ENCODE results near the gene GID8.

Gene GID8

DNA sequence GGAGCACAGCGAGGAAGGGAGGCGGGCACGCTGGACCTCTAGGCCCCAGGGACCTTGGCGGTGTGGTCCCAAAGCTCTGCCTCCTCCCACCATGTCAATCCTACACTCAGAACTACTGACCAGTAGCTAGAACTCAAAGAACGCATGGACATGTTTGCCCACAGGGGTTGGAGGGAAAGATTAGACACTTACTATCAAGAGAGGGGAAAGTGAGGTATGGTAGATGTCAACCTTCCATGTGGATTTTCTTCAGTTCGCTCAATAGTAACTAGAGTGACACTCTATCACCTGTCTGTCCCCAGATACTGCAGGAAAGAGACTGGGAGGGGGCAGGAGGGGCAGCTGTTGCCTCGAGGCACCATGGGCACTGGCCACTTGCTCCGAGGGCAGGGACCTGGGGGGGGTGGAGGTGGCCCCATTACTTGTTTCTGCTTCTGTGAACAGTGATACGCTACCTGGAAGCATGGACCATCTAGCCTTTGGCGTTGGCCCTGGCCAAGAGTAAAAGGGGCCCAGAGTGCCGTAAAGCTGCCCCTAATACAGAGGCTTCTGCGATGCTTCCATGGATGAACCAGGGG lies 10.7 kb upstream of the GID8 start:
- Histone ChIP-seq H3K9me3 (ENCODE audit: control insufficient read depth, low read length) (no peaks in the 10 kb centered on the region), H3K4me3 (ENCODE audit: insufficient read depth, low read depth, low read length, poor library complexity, severe bottlenecking) (peak overlapping the region; percentile 92), H3K27ac (ENCODE audit: insufficient read depth, low read length, poor library complexity, severe bottlenecking) (peak overlapping the region; percentile 93), H3K27me3 (replicated peaks; ENCODE audit: control insufficient read depth, insufficient read depth, low read length, poor library complexity, severe bottlenecking) (no peaks in the 10 kb centered on the region), H3K36me3 (ENCODE audit: control insufficient read depth, insufficient read depth, low read length) (no peaks in the 10 kb centered on the region), H3K4me1 (ENCODE audit: control insufficient read depth, insufficient read depth, low read length, poor library complexity, severe bottlenecking) (peaks cover 58% of the 10 kb centered on the region)
- no peak for DNase-seq

DNA sequence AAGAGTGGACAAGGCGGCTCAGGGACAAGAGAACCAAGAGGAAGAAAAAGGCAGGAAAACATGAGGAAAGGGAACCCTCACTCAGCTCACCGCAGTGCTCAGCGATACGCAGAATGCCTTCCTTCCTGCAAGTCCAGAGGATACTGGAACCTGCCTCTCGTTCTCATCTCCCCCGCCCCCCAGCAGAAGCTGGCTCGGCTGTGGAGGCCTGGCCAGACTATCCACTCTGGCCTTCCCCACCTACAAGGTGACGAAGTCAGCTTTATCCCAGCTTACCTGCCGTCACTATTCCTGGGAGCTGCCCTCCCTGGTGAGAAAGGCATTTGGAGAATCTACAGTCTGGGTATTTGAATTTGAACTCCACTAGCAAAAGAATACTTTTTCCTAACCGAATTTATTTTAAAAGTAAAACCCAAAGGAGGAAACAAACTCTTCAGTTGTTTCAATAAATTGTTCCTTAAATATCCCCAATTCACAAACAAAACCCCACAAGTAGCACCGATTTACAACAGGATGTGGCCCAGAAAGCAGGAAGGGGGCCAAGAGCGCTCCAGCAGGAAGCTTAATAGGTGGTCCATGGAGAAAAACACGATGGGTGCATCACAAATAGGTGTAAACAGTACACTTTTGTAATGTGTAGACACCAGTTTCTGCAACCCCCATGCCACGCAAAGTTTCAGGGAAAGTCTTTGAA lies 9.6 kb upstream of the GID8 start:
- H3K4me1 ChIP-seq (ENCODE audit: control insufficient read depth, insufficient read depth, low read length, poor library complexity, severe bottlenecking) = peaks cover 47% of the 10 kb centered on the region
- no peaks in the 10 kb centered on the region for H3K36me3 ChIP-seq (ENCODE audit: control insufficient read depth, insufficient read depth, low read length)
- peak overlapping the region; percentile 58 for H3K4me3 ChIP-seq (ENCODE audit: insufficient read depth, low read depth, low read length, poor library complexity, severe bottlenecking)
- H3K27me3 ChIP-seq (replicated peaks; ENCODE audit: control insufficient read depth, insufficient read depth, low read length, poor library complexity, severe bottlenecking) = no peaks in the 10 kb centered on the region
- H3K9me3 ChIP-seq (ENCODE audit: control insufficient read depth, low read length) = no peaks in the 10 kb centered on the region
- DNase-seq = no peak
- peak overlapping the region; percentile 73 for H3K27ac ChIP-seq (ENCODE audit: insufficient read depth, low read length, poor library complexity, severe bottlenecking)

DNA sequence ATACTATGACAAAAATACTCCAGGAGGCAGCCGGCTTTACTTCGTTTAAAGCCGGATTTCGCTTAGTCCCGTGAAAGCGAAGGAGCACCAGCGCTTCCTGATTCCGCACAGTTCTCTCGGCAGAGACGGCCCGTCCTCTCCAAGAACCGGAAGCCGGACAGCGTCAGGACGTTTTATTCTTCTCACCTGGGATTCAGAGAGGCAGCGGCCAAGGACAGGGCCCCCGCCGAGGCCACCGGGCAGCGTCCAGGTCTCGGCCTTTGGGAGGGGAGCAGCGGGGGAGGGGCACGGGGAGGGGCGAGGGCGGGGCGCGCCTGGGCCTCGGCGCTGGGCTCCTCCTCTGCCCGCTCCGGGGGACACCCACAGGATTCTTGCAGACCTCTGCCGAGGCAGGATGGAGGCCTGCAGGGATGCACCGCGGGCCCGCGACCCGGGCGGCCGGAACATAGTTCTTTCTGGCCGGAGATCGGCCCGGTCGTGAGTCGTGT lies 8.9 kb upstream of the GID8 start:
- DNase-seq = peak; percentile 32 to 56 (median 47)
- Histone ChIP-seq H3K4me1 (ENCODE audit: control insufficient read depth, insufficient read depth, low read length, poor library complexity, severe bottlenecking) (peaks cover 41% of the 10 kb centered on the region), H3K9me3 (ENCODE audit: control insufficient read depth, low read length) (no peaks in the 10 kb centered on the region), H3K27ac (ENCODE audit: insufficient read depth, low read length, poor library complexity, severe bottlenecking) (peak overlapping the region; percentile 73), H3K27me3 (replicated peaks; ENCODE audit: control insufficient read depth, insufficient read depth, low read length, poor library complexity, severe bottlenecking) (no peaks in the 10 kb centered on the region), H3K36me3 (ENCODE audit: control insufficient read depth, insufficient read depth, low read length) (no peaks in the 10 kb centered on the region), H3K4me3 (ENCODE audit: insufficient read depth, low read depth, low read length, poor library complexity, severe bottlenecking) (peak overlapping the region; percentile 58)

DNA sequence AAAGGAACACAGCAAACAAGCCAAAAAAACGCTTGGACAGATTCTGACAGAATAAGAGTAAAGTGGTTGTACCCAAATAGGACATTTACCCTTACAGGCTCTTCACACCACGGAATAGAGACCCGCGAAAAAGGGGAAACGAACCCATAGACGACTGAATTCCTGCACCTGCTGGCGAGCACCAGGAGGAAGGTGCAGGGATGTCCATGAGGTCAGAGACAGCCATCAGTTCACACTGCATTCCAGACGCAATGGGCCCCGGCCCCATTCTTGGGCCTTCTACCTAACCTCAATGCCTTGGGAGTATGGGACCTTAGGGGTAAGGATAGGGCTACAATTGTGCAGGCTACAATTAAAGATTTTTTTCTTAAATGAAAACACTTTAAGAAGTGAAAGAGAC lies 6.5 kb upstream of the GID8 start:
- peaks cover 36% of the 10 kb centered on the region for H3K4me1 ChIP-seq (ENCODE audit: control insufficient read depth, insufficient read depth, low read length, poor library complexity, severe bottlenecking)
- H3K4me3 ChIP-seq (ENCODE audit: insufficient read depth, low read depth, low read length, poor library complexity, severe bottlenecking) = no peak overlapping the region
- peaks cover 3% of the 10 kb centered on the region for H3K36me3 ChIP-seq (ENCODE audit: control insufficient read depth, insufficient read depth, low read length)
- H3K27ac ChIP-seq (ENCODE audit: insufficient read depth, low read length, poor library complexity, severe bottlenecking) = no peak overlapping the region
- H3K27me3 ChIP-seq (replicated peaks; ENCODE audit: control insufficient read depth, insufficient read depth, low read length, poor library complexity, severe bottlenecking) = no peaks in the 10 kb centered on the region
- no peaks in the 10 kb centered on the region for H3K9me3 ChIP-seq (ENCODE audit: control insufficient read depth, low read length)
- no peak for DNase-seq

DNA sequence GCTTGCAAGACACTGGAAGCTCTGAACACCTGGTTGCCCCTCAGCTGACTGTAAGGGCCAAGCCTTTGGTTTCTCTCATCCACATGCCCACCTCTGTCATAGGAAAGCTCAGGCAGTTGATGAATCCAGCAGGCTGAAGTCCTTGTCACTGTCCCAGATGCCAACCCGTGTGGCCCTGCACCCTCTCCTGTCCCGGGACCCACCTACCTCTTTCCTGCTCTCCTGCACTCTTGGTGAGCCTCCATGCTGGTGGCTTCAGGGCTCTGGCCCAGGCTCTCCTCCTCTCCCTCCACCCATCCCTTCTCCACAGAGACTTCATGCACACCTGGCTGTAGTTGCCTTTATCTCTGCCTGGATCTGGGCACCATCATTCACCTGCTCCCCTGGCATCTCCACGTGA lies 4.0 kb upstream of the GID8 start:
- Histone ChIP-seq H3K27ac (ENCODE audit: insufficient read depth, low read length, poor library complexity, severe bottlenecking) (no peak overlapping the region), H3K27me3 (replicated peaks; ENCODE audit: control insufficient read depth, insufficient read depth, low read length, poor library complexity, severe bottlenecking) (no peaks in the 10 kb centered on the region), H3K9me3 (ENCODE audit: control insufficient read depth, low read length) (no peaks in the 10 kb centered on the region), H3K4me3 (ENCODE audit: insufficient read depth, low read depth, low read length, poor library complexity, severe bottlenecking) (no peak overlapping the region), H3K36me3 (ENCODE audit: control insufficient read depth, insufficient read depth, low read length) (peaks cover 3% of the 10 kb centered on the region), H3K4me1 (ENCODE audit: control insufficient read depth, insufficient read depth, low read length, poor library complexity, severe bottlenecking) (peaks cover 26% of the 10 kb centered on the region)
- DNase-seq = no peak

DNA sequence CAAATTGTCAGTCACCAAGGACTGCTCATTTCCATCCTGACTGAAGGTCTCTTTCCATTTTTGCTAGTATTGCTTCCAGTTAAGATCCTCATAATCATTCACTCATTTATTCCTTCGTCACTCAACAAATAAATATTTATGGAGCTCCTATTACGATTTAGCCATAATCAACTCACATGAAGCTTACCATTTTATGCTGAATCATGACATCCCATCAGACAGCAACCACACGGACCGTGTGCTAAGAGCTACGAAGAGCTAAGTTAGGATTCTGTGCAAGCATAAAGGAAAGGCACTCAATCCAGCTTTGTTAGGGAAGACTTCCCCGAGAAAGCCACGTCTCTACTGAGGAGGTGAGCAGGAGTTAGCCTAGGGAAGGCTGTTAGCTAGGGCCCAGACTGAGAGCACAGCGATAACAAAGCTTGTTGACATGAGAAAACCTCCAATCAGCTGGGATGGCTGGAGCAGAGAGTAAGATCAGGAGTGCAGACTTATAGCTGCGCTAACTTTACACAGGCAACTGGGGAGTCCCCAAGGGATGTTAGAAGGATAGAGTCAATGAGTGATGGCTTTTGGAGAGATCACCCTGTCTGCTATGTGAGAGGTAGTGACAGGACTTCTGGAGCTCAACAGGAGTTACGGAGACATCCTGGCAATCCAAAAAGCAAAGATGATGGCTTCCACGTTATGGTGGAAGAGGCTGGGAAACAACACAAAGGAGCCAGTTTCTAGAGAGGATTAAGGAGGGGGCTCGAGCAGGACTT lies 2.6 kb upstream of the GID8 start:
- H3K4me3 ChIP-seq (ENCODE audit: insufficient read depth, low read depth, low read length, poor library complexity, severe bottlenecking) = no peak overlapping the region
- no peaks in the 10 kb centered on the region for H3K27me3 ChIP-seq (replicated peaks; ENCODE audit: control insufficient read depth, insufficient read depth, low read length, poor library complexity, severe bottlenecking)
- H3K27ac ChIP-seq (ENCODE audit: insufficient read depth, low read length, poor library complexity, severe bottlenecking) = no peak overlapping the region
- no peaks in the 10 kb centered on the region for H3K9me3 ChIP-seq (ENCODE audit: control insufficient read depth, low read length)
- H3K4me1 ChIP-seq (ENCODE audit: control insufficient read depth, insufficient read depth, low read length, poor library complexity, severe bottlenecking) = peaks cover 28% of the 10 kb centered on the region
- DNase-seq = no peak
- H3K36me3 ChIP-seq (ENCODE audit: control insufficient read depth, insufficient read depth, low read length) = peaks cover 3% of the 10 kb centered on the region

DNA sequence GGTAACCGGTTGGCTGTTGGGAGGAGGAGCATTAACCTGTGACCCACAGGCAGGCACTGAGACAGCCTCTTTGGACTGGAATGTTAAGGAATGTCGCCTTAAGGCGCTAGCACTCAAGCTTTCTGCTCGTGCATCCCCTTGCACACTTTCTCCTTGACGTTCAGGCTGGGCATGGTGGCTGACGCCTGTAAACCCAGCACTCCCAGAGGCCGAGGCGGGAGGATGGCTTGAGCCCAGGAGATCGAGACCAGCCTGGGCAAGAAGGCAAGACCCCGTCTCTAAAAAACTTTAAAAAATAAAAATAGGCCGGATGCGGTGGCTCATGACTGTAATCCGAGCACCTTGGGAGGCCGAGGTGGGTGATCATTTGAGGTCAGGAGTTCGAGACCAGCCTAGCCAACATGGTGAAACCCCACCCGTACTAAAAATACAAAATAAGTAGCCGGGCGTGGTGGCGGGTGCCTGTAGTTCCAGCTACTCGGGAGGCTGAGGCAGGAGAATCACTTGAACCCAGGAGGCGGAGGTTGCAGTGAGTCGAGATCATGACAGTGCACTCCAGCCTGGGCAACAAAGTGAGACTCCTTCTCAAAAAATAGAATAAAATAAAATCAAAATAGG lies 1.9 kb upstream of the GID8 start:
- no peaks in the 10 kb centered on the region for H3K27me3 ChIP-seq (replicated peaks; ENCODE audit: control insufficient read depth, insufficient read depth, low read length, poor library complexity, severe bottlenecking)
- H3K27ac ChIP-seq (ENCODE audit: insufficient read depth, low read length, poor library complexity, severe bottlenecking) = no peak overlapping the region
- peaks cover 3% of the 10 kb centered on the region for H3K36me3 ChIP-seq (ENCODE audit: control insufficient read depth, insufficient read depth, low read length)
- no peak overlapping the region for H3K4me3 ChIP-seq (ENCODE audit: insufficient read depth, low read depth, low read length, poor library complexity, severe bottlenecking)
- H3K4me1 ChIP-seq (ENCODE audit: control insufficient read depth, insufficient read depth, low read length, poor library complexity, severe bottlenecking) = peaks cover 28% of the 10 kb centered on the region
- H3K9me3 ChIP-seq (ENCODE audit: control insufficient read depth, low read length) = no peaks in the 10 kb centered on the region
- no peak for DNase-seq

DNA sequence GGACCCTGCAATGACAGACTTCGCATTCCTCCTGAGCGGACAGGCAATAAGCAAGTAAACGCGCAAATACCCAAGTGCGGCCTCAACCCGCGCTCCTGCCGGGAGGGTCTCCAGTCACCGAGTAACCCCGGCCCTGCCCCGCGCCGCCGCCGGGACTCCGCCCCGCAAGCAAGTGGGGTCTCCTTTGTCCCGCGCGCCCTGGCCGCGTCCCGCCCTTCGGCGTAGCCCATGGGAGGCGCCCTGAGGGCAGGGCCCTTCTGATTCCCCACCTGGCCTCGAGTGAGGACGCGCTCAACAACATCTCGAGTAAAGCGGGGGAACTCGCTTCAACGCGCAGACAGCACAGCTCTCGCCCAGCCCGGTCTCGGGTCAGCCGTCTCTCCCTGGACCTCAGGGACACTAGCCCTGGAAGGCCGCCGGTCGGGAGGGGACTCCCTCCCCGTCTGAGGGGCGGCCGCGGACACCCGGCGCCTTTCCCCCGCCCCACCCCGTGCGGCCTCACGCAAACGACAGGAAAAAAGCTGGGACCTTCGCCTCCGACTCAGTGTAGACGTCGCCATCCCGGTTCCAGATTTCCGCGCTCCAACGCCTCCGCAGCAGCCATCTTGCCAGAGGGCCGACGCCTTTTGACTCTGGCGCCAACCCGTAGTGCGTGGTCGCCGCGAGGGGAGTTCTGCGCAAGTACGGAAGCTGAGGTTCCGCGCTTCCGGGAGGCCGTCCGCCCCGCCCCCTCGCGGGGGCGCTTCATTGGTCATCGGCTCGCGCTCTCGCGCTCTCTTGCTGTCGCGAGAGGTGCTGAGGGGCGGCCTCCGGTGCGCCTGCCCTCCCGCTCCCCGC lies 461 bp upstream of the GID8 start:
- Histone ChIP-seq H3K4me1 (ENCODE audit: control insufficient read depth, insufficient read depth, low read length, poor library complexity, severe bottlenecking) (peaks cover 28% of the 10 kb centered on the region), H3K9me3 (ENCODE audit: control insufficient read depth, low read length) (no peaks in the 10 kb centered on the region), H3K27me3 (replicated peaks; ENCODE audit: control insufficient read depth, insufficient read depth, low read length, poor library complexity, severe bottlenecking) (no peaks in the 10 kb centered on the region), H3K36me3 (ENCODE audit: control insufficient read depth, insufficient read depth, low read length) (peaks cover 8% of the 10 kb centered on the region), H3K4me3 (ENCODE audit: insufficient read depth, low read depth, low read length, poor library complexity, severe bottlenecking) (peak overlapping the region; percentile 96), H3K27ac (ENCODE audit: insufficient read depth, low read length, poor library complexity, severe bottlenecking) (peak overlapping the region; percentile 91)
- DNase-seq = peak; percentile 94

DNA sequence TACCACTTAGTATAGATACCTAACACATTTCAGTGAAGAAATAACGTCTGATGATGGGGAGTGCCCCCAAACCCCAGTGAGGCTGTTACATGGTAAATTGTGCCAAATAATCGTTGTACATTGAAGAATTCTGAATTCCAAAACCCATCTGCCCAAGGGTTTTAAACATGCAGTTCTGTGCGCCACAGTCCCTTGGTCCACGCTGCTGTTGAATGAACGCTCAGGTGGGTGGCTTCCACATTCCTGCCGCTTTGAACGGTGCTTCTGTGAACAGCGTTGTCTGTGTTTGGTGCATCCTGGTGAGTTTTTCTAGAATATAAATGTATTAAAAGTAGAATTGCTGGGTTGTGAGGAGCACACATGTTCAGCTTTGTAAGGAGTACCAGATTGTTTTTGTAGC lies 2.9 kb downstream of the GID8 start:
- DNase-seq = no peak
- H3K4me1 ChIP-seq (ENCODE audit: control insufficient read depth, insufficient read depth, low read length, poor library complexity, severe bottlenecking) = peaks cover 21% of the 10 kb centered on the region
- no peaks in the 10 kb centered on the region for H3K27me3 ChIP-seq (replicated peaks; ENCODE audit: control insufficient read depth, insufficient read depth, low read length, poor library complexity, severe bottlenecking)
- H3K4me3 ChIP-seq (ENCODE audit: insufficient read depth, low read depth, low read length, poor library complexity, severe bottlenecking) = no peak overlapping the region
- peaks cover 36% of the 10 kb centered on the region for H3K36me3 ChIP-seq (ENCODE audit: control insufficient read depth, insufficient read depth, low read length)
- no peaks in the 10 kb centered on the region for H3K9me3 ChIP-seq (ENCODE audit: control insufficient read depth, low read length)
- no peak overlapping the region for H3K27ac ChIP-seq (ENCODE audit: insufficient read depth, low read length, poor library complexity, severe bottlenecking)

Data from effector memory CD4-positive, alpha-beta T cell (primary cell).